Esophagus squamous epithelium (tissue), 5 donors: ENCODE results near the gene CAPRIN1. TPM values are rescaled to one million over a fixed set of nuclear protein-coding genes. Genes with fewer than 3 reads are reported as not detected.
"Not testable (repeated sequence)": the region's sequence is repeated elsewhere in the genome, so short reads cannot be mapped to it uniquely, and the experiment has no call there.

Experiments used
- DNase-seq: peaks from one replicate; lab custom pipeline; 2025; lab: John Stamatoyannopoulos, UW
- H3K27ac ChIP-seq, 4 donors: fragments of 200-600 bp; sonication (generic); one replicate each; pipeline ENCODE4 v1.5.1; 2016 to 2019; ENCODE audit warnings: mild to moderate bottlenecking in 1 of 4
- H3K27me3 ChIP-seq, 4 donors: fragments of 200-600 bp; sonication (generic); 1 replicate in 3 of 4; 2 replicates in 1 of 4; pipeline versions ENCODE4 v1.5.1 to v1.6.0; 2017 to 2021; ENCODE audit warnings: antibody characterized with exemption in 1 of 4
- H3K36me3 ChIP-seq, 3 donors: fragments of 200-600 bp; sonication (generic); one replicate each; pipeline ENCODE4 v1.5.1; 2016 to 2019
- H3K4me1 ChIP-seq, 3 donors: fragments of 200-600 bp; sonication (generic); one replicate each; pipeline ENCODE4 v1.5.1; 2017 to 2019
- H3K4me3 ChIP-seq, 4 donors: fragments of 200-600 bp; sonication (generic); 1 replicate in 3 of 4; 2 replicates in 1 of 4; pipeline ENCODE4 v1.5.1; 2016 to 2019; ENCODE audit warnings: mild to moderate bottlenecking in 2 of 4, moderate library complexity in 1 of 4
- H3K9me3 ChIP-seq, 3 donors: fragments of 200-600 bp; sonication (generic); one replicate each; pipeline ENCODE4 v1.5.1; 2016 to 2019
- POLR2A ChIP-seq, 4 donors: fragments of 450-650 bp; IDR thresholded peaks; one replicate each; pipeline ENCODE4 v1.6.1; 2017; ENCODE audit warnings: antibody characterized with exemption in 4 of 4, mild to moderate bottlenecking in 4 of 4, moderate library complexity in 3 of 4
- WGBS, 2 donors: methylation state at CpG; one replicate each; pipeline ENCODE4 v1.1.5; 2018; 5-methylcytosine and 5-hydroxymethylcytosine counted together
- intact Hi-C: fragments of 100-400 bp; cut with DNase I; formaldehyde crosslinking; loops from one replicate; pipeline ENCODE4 v1.15.0; 2022
- total RNA-seq, 4 donors: library from RNA; depleted of rRNA; stranded (reverse); fragments of >200 nt; gene quantifications; one replicate each; pipeline ENCODE4 v1.1.0, GENCODE V29; 2016
- TF ChIP-seq, protein P1 (sequence below), 6 experiments: fragments of 450-650 bp in 4 of 6; fragments of 200-600 bp in 2 of 6; sonication (generic) in 2 of 6; IDR thresholded peaks; one replicate each; pipeline ENCODE4 v1.5.1; 2016 to 2019; ENCODE audit warnings: antibody characterized with exemption in 6 of 6, mild to moderate bottlenecking in 4 of 6, moderate library complexity in 4 of 6
- donor health status: DM: yes; HTN: yes; CAD: no.

The CAPRIN1 gene
- total RNA-seq, 4 donors from 2014 or later, result 94.1 to 151 (median 132) TPM

- no peak overlapping the region for H3K27ac ChIP-seq
- intact Hi-C loops, result no loop called here
- H3K27me3 ChIP-seq, result no peaks in the 10 kb centered on the region
- TF ChIP-seq POLR2A (IDR thresholded peaks at IDR 0.05), result no peak
- TF ChIP-seq, protein P1, sequence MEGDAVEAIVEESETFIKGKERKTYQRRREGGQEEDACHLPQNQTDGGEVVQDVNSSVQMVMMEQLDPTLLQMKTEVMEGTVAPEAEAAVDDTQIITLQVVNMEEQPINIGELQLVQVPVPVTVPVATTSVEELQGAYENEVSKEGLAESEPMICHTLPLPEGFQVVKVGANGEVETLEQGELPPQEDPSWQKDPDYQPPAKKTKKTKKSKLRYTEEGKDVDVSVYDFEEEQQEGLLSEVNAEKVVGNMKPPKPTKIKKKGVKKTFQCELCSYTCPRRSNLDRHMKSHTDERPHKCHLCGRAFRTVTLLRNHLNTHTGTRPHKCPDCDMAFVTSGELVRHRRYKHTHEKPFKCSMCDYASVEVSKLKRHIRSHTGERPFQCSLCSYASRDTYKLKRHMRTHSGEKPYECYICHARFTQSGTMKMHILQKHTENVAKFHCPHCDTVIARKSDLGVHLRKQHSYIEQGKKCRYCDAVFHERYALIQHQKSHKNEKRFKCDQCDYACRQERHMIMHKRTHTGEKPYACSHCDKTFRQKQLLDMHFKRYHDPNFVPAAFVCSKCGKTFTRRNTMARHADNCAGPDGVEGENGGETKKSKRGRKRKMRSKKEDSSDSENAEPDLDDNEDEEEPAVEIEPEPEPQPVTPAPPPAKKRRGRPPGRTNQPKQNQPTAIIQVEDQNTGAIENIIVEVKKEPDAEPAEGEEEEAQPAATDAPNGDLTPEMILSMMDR (IDR thresholded peaks at IDR 0.05), result no peak
- no peaks in the 10 kb centered on the region for H3K9me3 ChIP-seq
- 76 to 83% methylated on average over 4 of the region's 4 CpGs for WGBS, 2 donors
- peaks cover 7 to 99% (median 59%) of the 10 kb centered on the region in 3 donors for H3K36me3 ChIP-seq
- no peaks in the 10 kb centered on the region for H3K4me1 ChIP-seq
- DNase-seq, result no peak
- H3K4me3 ChIP-seq, result no peak overlapping the region
Measured at GRCh38 chr11:34086554-34087283, 35.2 kb downstream of the CAPRIN1 start.

- Histone ChIP-seq H3K4me3 (no peak overlapping the region), H3K9me3 (no peaks in the 10 kb centered on the region), H3K27me3 (no peaks in the 10 kb centered on the region), H3K36me3 (peaks cover 15 to 99% (median 66%) of the 10 kb centered on the region in 3 donors), H3K27ac (no peak overlapping the region), H3K4me1 (no peaks in the 10 kb centered on the region)
- no peak for DNase-seq
- intact Hi-C loops, result no loop called here
- no peak for TF ChIP-seq POLR2A (IDR thresholded peaks at IDR 0.05)
- TF ChIP-seq, protein P1 (IDR thresholded peaks at IDR 0.05), result no peak
- 82 to 93% methylated on average over 1 of the region's 1 CpG for WGBS, 2 donors
Measured at GRCh38 chr11:34091825-34092224, 40.3 kb downstream of the CAPRIN1 start.

DNA sequence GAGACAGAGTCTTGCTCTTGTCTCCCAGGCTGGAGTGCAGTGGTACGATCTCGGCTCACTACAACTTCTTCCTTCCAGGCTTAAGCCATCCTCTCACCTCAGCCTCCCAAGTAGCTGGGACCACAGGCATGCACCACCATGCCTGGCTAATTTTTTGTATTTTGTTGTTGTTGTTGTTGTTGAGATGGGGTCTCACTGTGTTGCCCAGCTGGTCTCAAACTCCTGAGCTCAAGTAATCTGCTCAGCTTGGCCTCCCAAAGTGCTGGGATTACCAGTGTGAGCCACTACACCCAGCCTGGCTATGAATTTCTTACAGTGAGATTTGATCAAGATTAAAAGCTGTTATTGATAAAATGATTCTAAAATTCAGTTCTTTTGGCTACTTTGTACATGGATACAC lies 43.4 kb downstream of the CAPRIN1 start:
- H3K4me1 ChIP-seq, H3K4me3 ChIP-seq, H3K27ac ChIP-seq, intact Hi-C loops, H3K27me3 ChIP-seq, DNase-seq, H3K9me3 ChIP-seq: not testable (repeated sequence)
- peaks cover 27 to 100% (median 68%) of the 10 kb centered on the region in 3 donors for H3K36me3 ChIP-seq
- WGBS, 2 donors, result 77 to 95% methylated on average over 2 of the region's 2 CpGs

DNA sequence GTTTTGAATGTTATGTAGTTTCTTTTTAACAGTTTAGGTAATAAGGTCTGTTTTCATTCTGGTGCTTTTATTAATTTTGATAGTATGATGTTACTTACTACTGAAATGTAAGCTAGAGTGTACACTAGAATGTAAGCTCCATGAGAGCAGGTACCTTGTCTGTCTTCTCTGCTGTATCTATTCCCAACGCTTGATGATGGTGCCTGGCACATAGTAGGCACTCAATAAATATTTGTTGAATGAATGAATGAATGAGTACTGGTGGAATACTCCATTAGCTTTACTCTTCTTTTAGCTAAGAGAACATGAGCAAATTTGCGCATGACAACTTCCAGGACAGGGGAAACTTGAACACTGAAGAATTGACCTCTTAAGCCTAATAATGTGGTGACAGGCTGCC lies 47.3 kb downstream of the CAPRIN1 start:
- H3K4me3 ChIP-seq, result no peak overlapping the region
- H3K4me1 ChIP-seq, result no peaks in the 10 kb centered on the region
- DNase-seq, result no peak
- no peak overlapping the region for H3K27ac ChIP-seq
- H3K9me3 ChIP-seq, result no peaks in the 10 kb centered on the region
- peaks cover 13 to 82% (median 40%) of the 10 kb centered on the region in 3 donors for H3K36me3 ChIP-seq
- 91 to 93% methylated on average over 2 of the region's 2 CpGs for WGBS, 2 donors
- intact Hi-C loops, result no loop called here
- no peaks in the 10 kb centered on the region for H3K27me3 ChIP-seq
- TF ChIP-seq, protein P1 (IDR thresholded peaks at IDR 0.05), result no peak
- TF ChIP-seq POLR2A (IDR thresholded peaks at IDR 0.05), result no peak

DNA sequence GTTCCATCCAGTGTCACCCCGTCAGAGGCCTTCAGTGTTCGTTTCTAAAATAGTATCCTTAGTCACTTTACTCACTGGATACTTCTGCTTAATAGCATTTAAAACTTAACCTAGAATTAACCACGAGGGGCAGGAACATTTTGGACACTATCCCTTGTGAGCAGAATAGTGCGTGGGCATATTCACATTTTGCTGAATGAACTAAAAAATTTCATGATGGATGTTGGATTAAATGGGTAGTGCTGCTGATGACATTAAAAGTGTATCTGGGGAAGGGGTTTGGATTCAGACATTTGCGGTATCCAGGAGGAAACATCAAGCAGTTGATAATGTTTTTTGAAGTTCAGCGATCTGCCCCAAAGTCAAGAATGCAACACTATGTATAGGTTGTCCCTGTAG lies 53.1 kb downstream of the CAPRIN1 start:
- peaks cover 0 to 46% (median 5%) of the 10 kb centered on the region in 3 donors for H3K36me3 ChIP-seq
- H3K9me3 ChIP-seq, result no peaks in the 10 kb centered on the region
- H3K4me3 ChIP-seq, result peak overlapping the region; percentile 70 to 91 (median 76)
- 17 to 18% methylated on average over 6 of the region's 6 CpGs for WGBS, 2 donors
- TF ChIP-seq POLR2A (IDR thresholded peaks at IDR 0.05), result no peak
- TF ChIP-seq, protein P1 (IDR thresholded peaks at IDR 0.05), result no peak
- no peak for DNase-seq
- intact Hi-C loops, result loop anchor here (5.0 to 10.0 kb wide), 2 partner anchors 50 to 107 kb away; partner anchors contain the start of gene CAPRIN1
- peak overlapping the region; percentile 93 to 96 (median 94) for H3K27ac ChIP-seq
- peaks cover 7 to 34% (median 12%) of the 10 kb centered on the region in 3 donors for H3K4me1 ChIP-seq
- H3K27me3 ChIP-seq, result no peaks in the 10 kb centered on the region
